Skeletal muscle tissue (tissue), 4 donors: ENCODE results near the gene CTXND1. TPM values are rescaled to one million over a fixed set of nuclear protein-coding genes. Genes with fewer than 3 reads are reported as not detected.

Experiments used
- H3K27ac ChIP-seq: one replicate; pipeline ENCODE4 v1.7.0; 2013; ENCODE audit warnings: mild to moderate bottlenecking, low read depth, low read length, inconsistent platforms
- H3K27me3 ChIP-seq, 3 donors: one replicate each; pipeline ENCODE4 v1.7.0; 2013; ENCODE audit warnings: low read length in 3 of 3; ENCODE audit not compliant: control insufficient read depth in 3 of 3, insufficient read depth in 3 of 3
- H3K36me3 ChIP-seq, 3 donors: one replicate each; pipeline ENCODE4 v1.7.0; 2013; ENCODE audit warnings: low read length in 3 of 3; ENCODE audit not compliant: control insufficient read depth in 3 of 3, insufficient read depth in 3 of 3
- H3K4me1 ChIP-seq, 3 donors: one replicate each; pipeline ENCODE4 v1.7.0; 2013; ENCODE audit warnings: low read length in 3 of 3, mild to moderate bottlenecking in 3 of 3; ENCODE audit not compliant: control insufficient read depth in 3 of 3, insufficient read depth in 3 of 3
- H3K4me3 ChIP-seq, 3 donors: one replicate each; pipeline ENCODE4 v1.7.0; 2013; ENCODE audit warnings: low read length in 3 of 3
- H3K9ac ChIP-seq, 3 donors: one replicate each; pipeline ENCODE4 v1.7.0; 2013; ENCODE audit warnings: low read length in 3 of 3, mild to moderate bottlenecking in 3 of 3, moderate library complexity in 2 of 3, low read depth in 1 of 3
- H3K9me3 ChIP-seq, 3 donors: one replicate each; pipeline ENCODE4 v1.7.0; 2013; ENCODE audit warnings: low read length in 3 of 3; ENCODE audit not compliant: control insufficient read depth in 3 of 3
- total RNA-seq: library from RNA; depleted of rRNA; stranded (reverse); fragments of >200 nt; gene quantifications from one replicate; pipeline ENCODE4 v1.2.3, GENCODE V29; 2014
- donor health status: Osteomylitis.

Gene CTXND1
- total RNA-seq, 1 donor from 2014 or later = 0.52 TPM

DNA sequence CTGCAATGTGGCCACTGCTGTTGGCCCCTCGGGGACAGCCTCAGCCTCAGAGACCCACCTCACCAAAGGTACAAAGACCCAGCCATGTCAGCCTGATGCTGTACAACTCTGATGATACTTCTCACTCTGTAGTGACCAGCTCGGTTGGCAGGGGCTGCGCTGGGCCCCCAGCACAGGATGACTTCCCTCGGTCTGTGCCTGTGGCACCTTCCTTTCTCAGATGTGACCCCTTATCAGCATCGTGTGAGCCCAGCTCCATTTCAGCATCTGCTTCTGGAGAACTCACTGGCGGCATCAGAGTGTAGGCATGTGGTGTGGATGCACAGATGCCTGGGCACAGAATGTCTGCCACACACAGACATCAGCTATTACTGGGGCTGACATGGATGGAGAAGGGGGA is 25.1 kb upstream of the CTXND1 start:
- Histone ChIP-seq H3K9ac (no peak overlapping the region), H3K9me3 (no peaks in the 10 kb centered on the region), H3K36me3 (no peaks in the 10 kb centered on the region), H3K27ac (no peak overlapping the region), H3K4me1 (no peaks in the 10 kb centered on the region), H3K27me3 (peaks cover 0 to 3% (median 3%) of the 10 kb centered on the region in 3 donors), H3K4me3 (no peak overlapping the region)

DNA sequence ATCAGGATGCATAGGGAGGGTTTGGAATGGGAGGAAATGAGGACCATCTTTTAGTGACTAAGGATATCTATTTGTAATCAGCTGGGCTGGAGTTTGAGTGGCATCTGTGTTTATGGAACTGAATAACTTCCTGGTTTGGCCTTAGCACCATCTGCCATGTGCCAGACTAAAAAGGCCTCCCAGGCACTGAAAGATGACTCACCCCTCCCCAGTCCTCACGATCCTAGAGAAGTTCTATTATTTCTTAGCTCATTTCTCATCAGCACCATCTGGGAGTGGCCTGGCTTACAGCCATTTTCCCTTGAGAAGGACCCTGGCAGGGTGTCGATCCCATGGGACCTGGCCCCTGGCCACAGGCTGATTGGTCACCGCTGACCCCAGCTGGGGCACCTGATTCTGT is 23.9 kb upstream of the CTXND1 start:
- no peaks in the 10 kb centered on the region for H3K4me1 ChIP-seq
- H3K36me3 ChIP-seq = no peaks in the 10 kb centered on the region
- peaks cover 0 to 3% (median 3%) of the 10 kb centered on the region in 3 donors for H3K27me3 ChIP-seq
- no peak overlapping the region for H3K27ac ChIP-seq
- no peak overlapping the region for H3K9ac ChIP-seq
- no peaks in the 10 kb centered on the region for H3K9me3 ChIP-seq
- no peak overlapping the region for H3K4me3 ChIP-seq

DNA sequence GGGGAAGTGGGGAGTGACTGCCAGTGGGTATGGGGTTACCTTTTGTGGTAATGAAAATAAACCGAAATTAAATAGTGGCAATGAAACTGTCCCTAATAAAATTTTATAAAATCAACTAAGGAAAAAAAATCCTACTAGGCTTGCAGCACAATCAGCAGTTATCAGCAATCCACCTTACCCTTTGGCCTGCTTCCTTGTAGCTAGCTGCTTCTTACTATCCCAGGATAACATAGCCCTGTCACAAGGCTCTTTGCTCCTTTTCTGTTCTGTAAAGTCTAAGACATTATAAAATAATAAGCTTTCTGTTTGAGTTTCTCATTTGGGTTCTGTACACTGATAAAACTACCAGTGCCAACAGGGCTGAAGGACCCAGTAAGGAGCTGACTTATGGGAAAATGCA is 23.0 kb upstream of the CTXND1 start:
- no peak overlapping the region for H3K27ac ChIP-seq
- peaks cover 0 to 3% (median 3%) of the 10 kb centered on the region in 3 donors for H3K27me3 ChIP-seq
- H3K36me3 ChIP-seq = no peaks in the 10 kb centered on the region
- H3K4me3 ChIP-seq = no peak overlapping the region
- no peaks in the 10 kb centered on the region for H3K9me3 ChIP-seq
- H3K9ac ChIP-seq = no peak overlapping the region
- no peaks in the 10 kb centered on the region for H3K4me1 ChIP-seq

DNA sequence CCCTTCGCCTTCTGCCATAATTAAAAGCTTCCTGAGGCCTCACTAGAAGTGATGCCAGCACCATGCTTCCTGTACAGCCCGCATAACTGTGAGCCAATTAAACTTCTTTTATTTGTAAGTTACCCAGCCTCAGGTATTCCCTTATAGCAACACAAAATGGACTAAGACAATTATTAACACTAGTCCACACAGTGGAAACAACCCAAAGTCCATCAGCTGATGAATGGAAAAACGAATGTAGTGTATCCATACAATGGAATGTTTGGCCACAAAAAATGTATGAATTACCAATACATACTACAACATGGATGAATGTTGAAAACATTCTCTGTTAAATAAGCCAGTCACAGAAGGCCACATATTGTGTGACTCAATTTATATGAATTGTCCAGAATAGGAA is 22.5 kb upstream of the CTXND1 start:
- Histone ChIP-seq H3K4me3 (no peak overlapping the region), H3K9me3 (no peaks in the 10 kb centered on the region), H3K36me3 (no peaks in the 10 kb centered on the region), H3K9ac (no peak overlapping the region), H3K4me1 (no peaks in the 10 kb centered on the region), H3K27me3 (peaks cover 0 to 3% (median 0%) of the 10 kb centered on the region in 3 donors), H3K27ac (no peak overlapping the region)

DNA sequence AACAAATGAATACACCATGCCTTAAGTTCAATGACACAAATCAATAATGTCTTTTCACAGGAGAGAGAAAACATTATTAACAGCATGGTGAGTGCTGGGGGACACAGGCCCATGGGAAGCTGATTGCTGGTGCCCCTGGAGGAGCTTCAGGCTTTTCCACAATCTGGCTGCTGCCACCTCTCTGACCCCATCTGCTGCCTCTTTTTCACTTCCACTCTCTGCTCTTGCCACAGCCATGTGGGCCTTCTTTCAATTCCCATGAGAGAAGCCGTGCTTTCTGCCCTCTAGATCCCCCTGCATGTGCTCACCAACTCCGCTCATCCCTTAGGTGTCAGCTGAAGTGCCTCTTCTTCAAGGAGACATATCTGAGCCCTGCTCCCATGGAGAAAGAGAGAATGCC is 21.0 kb upstream of the CTXND1 start:
- Histone ChIP-seq H3K36me3 (no peaks in the 10 kb centered on the region), H3K27ac (no peak overlapping the region), H3K4me3 (no peak overlapping the region), H3K4me1 (no peaks in the 10 kb centered on the region), H3K27me3 (peaks cover 0 to 10% (median 6%) of the 10 kb centered on the region in 3 donors), H3K9me3 (no peaks in the 10 kb centered on the region), H3K9ac (no peak overlapping the region)

DNA sequence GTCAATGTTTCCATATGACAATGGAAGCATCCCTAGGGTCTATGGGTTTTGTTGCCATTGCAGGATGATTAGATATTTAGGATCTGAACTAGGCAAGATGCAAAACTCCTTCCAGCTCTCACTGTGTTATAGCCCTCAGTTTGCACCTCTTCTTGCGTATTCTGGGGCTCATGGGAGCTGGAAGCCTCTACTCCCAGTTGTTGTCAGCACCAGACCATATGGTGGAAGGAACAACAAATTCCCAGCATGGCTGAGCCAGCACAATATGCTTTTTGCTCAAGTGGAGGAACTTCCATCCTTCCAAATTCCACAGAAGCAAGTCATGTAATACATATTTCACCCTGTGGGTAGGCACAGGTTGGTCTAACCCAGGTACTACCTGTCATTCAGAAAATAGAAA is 18.5 kb upstream of the CTXND1 start:
- no peaks in the 10 kb centered on the region for H3K9me3 ChIP-seq
- H3K9ac ChIP-seq = no peak overlapping the region
- H3K27me3 ChIP-seq = peaks cover 6 to 16% (median 15%) of the 10 kb centered on the region in 3 donors
- no peaks in the 10 kb centered on the region for H3K36me3 ChIP-seq
- no peak overlapping the region for H3K27ac ChIP-seq
- no peak overlapping the region for H3K4me3 ChIP-seq
- H3K4me1 ChIP-seq = no peaks in the 10 kb centered on the region

DNA sequence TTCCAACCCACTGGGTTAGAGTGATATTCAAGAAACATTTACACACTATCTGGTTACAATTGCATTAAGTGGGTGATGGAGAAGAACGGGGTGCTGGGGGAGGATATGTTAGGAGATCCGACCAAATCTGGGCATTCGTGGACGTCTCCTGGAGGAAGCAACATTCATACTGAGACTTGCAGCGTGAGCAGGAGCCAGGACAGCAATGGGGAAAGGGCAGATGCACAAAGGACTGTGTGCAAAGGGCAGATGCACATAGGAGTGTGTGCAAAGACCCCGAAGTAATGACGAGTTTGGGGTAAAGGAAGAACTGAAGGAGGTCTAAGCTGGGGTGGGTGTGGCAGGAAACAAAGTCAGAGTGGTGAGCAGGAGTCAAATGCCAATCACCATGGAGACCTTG is 16.1 kb upstream of the CTXND1 start:
- Histone ChIP-seq H3K4me3 (no peak overlapping the region), H3K4me1 (no peaks in the 10 kb centered on the region), H3K27me3 (peaks cover 6 to 18% (median 16%) of the 10 kb centered on the region in 3 donors), H3K9ac (no peak overlapping the region), H3K36me3 (no peaks in the 10 kb centered on the region), H3K9me3 (no peaks in the 10 kb centered on the region), H3K27ac (no peak overlapping the region)

DNA sequence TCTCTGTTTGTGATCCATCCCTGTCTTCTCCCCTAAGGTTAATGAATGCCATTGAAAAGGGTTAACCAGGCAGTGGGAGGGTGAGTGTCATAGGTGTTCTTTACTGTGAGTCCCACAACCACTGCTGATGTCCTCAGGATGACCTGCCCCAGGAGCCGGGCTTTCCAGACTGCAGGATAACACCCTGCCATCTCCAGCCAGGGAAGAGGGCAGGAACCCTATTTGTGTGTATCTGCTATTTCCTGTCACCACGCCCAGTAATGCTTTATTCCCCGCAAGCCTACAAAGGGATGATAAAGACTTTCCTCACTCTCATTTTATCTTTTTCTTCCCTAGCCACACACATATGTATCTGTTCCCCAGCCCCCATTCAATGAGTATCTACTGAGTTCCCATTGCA is 15.6 kb upstream of the CTXND1 start:
- Histone ChIP-seq H3K27ac (no peak overlapping the region), H3K9me3 (no peaks in the 10 kb centered on the region), H3K9ac (no peak overlapping the region), H3K4me1 (no peaks in the 10 kb centered on the region), H3K4me3 (no peak overlapping the region), H3K36me3 (no peaks in the 10 kb centered on the region), H3K27me3 (peaks cover 6 to 18% (median 16%) of the 10 kb centered on the region in 3 donors)

DNA sequence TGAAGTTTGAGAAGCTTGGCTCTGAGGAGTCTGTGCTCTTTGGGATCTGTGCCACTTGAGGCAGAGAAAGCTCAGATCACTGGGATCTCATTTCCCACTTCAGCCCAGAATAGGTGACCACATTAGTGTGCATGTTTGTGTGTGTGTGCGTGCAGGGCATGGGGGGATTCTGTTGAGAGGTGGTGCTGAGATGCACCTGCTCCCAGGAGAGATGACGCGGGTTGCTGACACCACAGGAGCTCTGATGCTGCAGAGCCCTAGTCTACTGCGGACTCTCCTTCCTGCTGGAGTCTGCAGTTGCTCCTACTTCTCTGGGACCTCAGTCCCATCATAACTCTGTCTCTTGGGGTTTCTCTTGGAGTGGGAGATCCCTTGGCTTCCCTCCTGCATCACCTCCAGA is 14.7 kb upstream of the CTXND1 start:
- no peak overlapping the region for H3K4me3 ChIP-seq
- H3K27me3 ChIP-seq = peaks cover 11 to 20% (median 19%) of the 10 kb centered on the region in 3 donors
- no peak overlapping the region for H3K27ac ChIP-seq
- H3K4me1 ChIP-seq = no peaks in the 10 kb centered on the region
- no peak overlapping the region for H3K9ac ChIP-seq
- H3K9me3 ChIP-seq = no peaks in the 10 kb centered on the region
- H3K36me3 ChIP-seq = no peaks in the 10 kb centered on the region

DNA sequence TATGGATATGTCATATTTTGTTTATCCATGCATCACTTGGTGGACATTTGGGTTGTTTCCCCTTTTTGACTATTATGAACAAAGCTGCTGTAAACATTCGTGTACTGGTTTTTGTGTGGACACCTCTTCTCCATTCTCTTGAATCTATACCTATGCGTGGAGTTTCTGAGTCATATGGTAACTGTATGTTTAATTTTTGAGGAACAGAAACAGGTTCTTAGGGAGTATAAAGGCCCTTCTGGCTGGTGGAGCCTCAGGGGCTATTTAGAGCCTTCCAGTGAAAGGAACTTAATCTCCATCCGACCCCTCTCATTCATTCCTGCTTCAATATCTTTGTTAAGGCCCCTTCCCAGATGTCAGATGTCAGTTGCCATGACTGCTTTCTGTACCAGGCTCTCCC is 14.1 kb upstream of the CTXND1 start:
- no peak overlapping the region for H3K9ac ChIP-seq
- no peak overlapping the region for H3K27ac ChIP-seq
- H3K27me3 ChIP-seq = peaks cover 13 to 24% (median 21%) of the 10 kb centered on the region in 3 donors
- no peak overlapping the region for H3K4me3 ChIP-seq
- H3K36me3 ChIP-seq = no peaks in the 10 kb centered on the region
- no peaks in the 10 kb centered on the region for H3K4me1 ChIP-seq
- no peaks in the 10 kb centered on the region for H3K9me3 ChIP-seq

DNA sequence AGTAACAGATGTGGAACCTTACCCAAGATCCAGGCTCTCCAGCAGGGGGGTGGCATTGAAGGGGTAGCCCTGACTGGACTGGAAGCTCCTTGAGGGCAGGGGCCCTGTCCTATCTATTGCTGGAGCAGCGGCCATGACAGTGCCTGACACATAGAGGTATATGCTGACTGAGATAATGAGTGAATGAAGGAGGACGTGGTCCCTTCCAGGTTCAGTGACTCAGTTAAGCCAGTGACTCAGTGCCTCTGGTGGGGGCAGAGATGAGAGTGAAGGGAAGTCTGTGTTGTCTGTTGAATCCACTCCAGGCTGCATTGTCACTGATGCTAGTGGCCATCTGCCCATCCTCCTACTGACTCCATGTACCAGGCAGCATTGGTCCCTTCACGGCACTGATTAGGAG is 13.0 kb upstream of the CTXND1 start:
- no peak overlapping the region for H3K27ac ChIP-seq
- H3K9ac ChIP-seq = no peak overlapping the region
- H3K9me3 ChIP-seq = no peaks in the 10 kb centered on the region
- peaks cover 13 to 32% (median 30%) of the 10 kb centered on the region in 3 donors for H3K27me3 ChIP-seq
- H3K4me1 ChIP-seq = no peaks in the 10 kb centered on the region
- no peaks in the 10 kb centered on the region for H3K36me3 ChIP-seq
- H3K4me3 ChIP-seq = no peak overlapping the region
